Activated CD4-positive, alpha-beta T cell treated with anti-CD3 and anti-CD28 coated beads, Interleukin-2, amount 10 ng/mL, durations not matched to agents 24 days and 14 days (primary cell): ENCODE data around the gene CTNNBL1. TPM values are rescaled to one million over a fixed set of nuclear protein-coding genes. Genes with fewer than 3 reads are reported as not detected.
A peak's percentile ranks its signal among the peaks of the same experiment; 100 is the strongest.

Source experiments
- DNase-seq: peaks from one replicate; pipeline ENCODE4 v3.0.0; 2022
- H3K27ac Mint-ChIP-seq: one replicate; pipeline ENCODE4 v1.8.0; 2022; ENCODE audit warnings: mild to moderate bottlenecking, mixed read lengths
- H3K27me3 Mint-ChIP-seq: one replicate; pipeline ENCODE4 v1.8.0; 2022; ENCODE audit warnings: mixed read lengths
- H3K36me3 Mint-ChIP-seq: one replicate; pipeline ENCODE4 v1.8.0; 2022; ENCODE audit warnings: low read depth, mild to moderate bottlenecking, mixed read lengths
- H3K4me1 Mint-ChIP-seq: one replicate; pipeline ENCODE4 v1.8.0; 2021; ENCODE audit warnings: mixed read lengths
- H3K4me3 Mint-ChIP-seq: one replicate; pipeline ENCODE4 v1.8.0; 2022; ENCODE audit warnings: mild to moderate bottlenecking, moderate library complexity, mixed read lengths
- H3K9me3 Mint-ChIP-seq: one replicate; pipeline ENCODE4 v1.8.0; 2021; ENCODE audit warnings: mixed read lengths
- intact Hi-C: fragments of 100-400 bp; cut with micrococcal nuclease; formaldehyde crosslinking; loops from one replicate; pipeline ENCODE4 v1.15.1; 2023
- total RNA-seq: library from RNA; stranded (reverse); gene quantifications from 2 replicates; pipeline ENCODE4 v1.2.3, GENCODE V29; 2022

CTNNBL1 gene
- total RNA-seq, 1 donor from 2014 or later = 105 TPM

DNA sequence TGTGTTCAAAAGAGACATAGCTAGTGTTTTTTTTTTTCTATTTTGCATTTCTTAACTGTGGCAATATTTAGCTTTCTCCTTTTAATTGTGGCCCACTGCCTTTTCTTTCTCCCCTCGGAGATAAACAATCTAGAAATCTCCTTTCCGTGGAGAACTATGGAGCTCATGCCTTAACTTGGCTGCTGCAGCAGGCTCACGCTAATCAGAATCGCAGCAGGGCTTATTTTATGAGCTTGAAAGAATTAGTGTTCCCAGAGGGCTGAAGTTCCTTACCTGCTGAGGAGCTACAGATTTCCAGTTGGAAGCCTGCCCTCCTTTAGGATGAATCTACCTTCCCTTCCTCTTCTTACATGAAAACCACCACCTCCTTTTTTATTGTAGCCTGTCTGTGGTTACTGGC lies 35.6 kb downstream of the CTNNBL1 start:
- no peaks in the 10 kb centered on the region for H3K27me3 Mint-ChIP-seq
- intact Hi-C loops = no loop called here
- no peaks in the 10 kb centered on the region for H3K9me3 Mint-ChIP-seq
- H3K36me3 Mint-ChIP-seq = peaks cover 14% of the 10 kb centered on the region
- H3K4me3 Mint-ChIP-seq = no peak overlapping the region
- no peak overlapping the region for H3K27ac Mint-ChIP-seq
- peaks cover 17% of the 10 kb centered on the region for H3K4me1 Mint-ChIP-seq
- no peak for DNase-seq

DNA sequence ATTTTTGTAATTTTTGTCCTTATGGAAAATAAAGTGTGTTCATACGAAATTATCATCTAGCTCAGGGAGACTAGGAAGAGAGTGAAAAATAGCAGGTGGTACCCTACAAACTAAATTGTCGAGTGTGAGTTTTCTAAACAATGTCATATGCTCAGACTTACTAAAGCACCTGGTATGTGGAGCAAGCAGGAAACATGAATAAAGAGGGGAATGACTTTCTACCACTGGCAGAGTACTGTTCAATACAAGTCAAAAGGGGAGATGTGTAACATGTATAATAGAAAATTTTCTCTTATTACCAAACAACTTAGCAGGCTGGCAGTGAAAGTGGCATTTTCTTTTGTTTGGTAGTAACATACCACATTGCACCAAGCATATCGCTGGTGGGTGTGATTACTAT lies 36.1 kb downstream of the CTNNBL1 start:
- no peak overlapping the region for H3K4me3 Mint-ChIP-seq
- H3K4me1 Mint-ChIP-seq = peaks cover 20% of the 10 kb centered on the region
- H3K9me3 Mint-ChIP-seq = no peaks in the 10 kb centered on the region
- H3K36me3 Mint-ChIP-seq = peaks cover 16% of the 10 kb centered on the region
- no peak for DNase-seq
- H3K27ac Mint-ChIP-seq = no peak overlapping the region
- no peaks in the 10 kb centered on the region for H3K27me3 Mint-ChIP-seq
- intact Hi-C loops = no loop called here

DNA sequence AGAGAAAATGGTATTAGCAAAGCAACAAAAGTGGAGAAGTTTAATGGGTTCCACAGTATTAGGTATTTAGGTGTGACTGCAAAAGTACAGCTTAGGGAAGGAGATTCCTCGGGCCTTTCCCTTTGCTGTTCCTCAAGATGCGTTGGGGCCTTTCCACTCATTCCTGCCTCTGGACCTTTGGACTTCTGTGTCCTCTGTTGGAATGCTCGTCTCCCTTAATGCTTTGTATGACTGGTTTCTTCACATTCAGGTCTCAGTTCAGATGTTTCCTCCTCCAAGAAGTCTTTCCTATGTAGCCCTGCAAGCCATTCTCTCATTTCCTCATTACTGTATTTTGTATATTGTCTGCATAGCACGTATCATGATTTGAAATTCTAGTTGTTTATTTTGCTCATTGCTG lies 39.6 kb downstream of the CTNNBL1 start:
- peaks cover 36% of the 10 kb centered on the region for H3K36me3 Mint-ChIP-seq
- DNase-seq = no peak
- H3K27ac Mint-ChIP-seq = no peak overlapping the region
- no peaks in the 10 kb centered on the region for H3K27me3 Mint-ChIP-seq
- intact Hi-C loops = no loop called here
- no peaks in the 10 kb centered on the region for H3K9me3 Mint-ChIP-seq
- no peak overlapping the region for H3K4me3 Mint-ChIP-seq
- H3K4me1 Mint-ChIP-seq = peaks cover 24% of the 10 kb centered on the region

DNA sequence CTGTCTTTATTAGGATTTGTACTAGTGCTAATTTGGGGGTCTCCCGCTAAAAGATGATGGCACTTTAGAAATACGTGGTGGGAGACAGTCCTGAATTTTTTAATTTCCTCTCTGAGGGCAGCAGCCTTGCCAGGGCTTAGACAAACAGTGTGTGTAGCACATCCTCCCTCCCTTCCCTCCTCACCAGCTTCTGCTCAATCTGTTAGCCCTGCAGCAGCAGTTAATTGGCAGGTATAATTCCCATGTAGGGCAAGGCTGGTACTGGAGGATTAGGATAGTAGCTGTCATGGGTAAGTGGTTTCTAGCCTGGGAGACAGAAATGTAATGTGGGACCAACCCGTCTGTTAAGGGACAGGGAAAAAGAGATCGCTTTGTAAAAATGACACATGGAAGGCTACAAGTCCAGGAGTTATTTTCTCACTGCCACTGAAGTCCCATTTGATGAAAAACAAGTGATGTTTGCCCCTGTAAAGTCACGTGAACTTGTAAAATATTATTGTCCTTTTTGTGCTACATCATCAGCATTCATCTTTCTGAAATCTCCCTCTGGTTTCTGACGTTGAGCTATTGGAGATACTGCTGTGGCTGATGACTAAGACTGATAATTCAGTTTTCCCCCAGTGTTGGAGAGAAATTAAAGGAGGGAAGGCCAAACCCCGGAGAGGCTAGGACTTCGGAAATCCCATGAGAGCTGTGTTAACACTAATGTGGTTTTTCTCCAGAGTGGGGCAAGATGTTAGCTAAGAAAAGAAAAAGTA lies 40.6 kb downstream of the CTNNBL1 start:
- intact Hi-C loops = no loop called here
- Mint-ChIP-seq H3K27ac (peak overlapping the region; percentile 49), H3K4me1 (peaks cover 20% of the 10 kb centered on the region), H3K4me3 (peak overlapping the region; percentile 24), H3K36me3 (peaks cover 39% of the 10 kb centered on the region), H3K27me3 (no peaks in the 10 kb centered on the region), H3K9me3 (no peaks in the 10 kb centered on the region)
- no peak for DNase-seq

- Mint-ChIP-seq H3K4me3 (no peak overlapping the region), H3K36me3 (peaks cover 46% of the 10 kb centered on the region), H3K27ac (no peak overlapping the region), H3K27me3 (no peaks in the 10 kb centered on the region), H3K9me3 (no peaks in the 10 kb centered on the region), H3K4me1 (peaks cover 16% of the 10 kb centered on the region)
- no peak for DNase-seq
- intact Hi-C loops = no loop called here
Observed at GRCh38 chr20:37735541-37735940, 41.7 kb downstream of the CTNNBL1 start.

GRCh38 chr20:37736132-37736531 lies 42.3 kb downstream of the CTNNBL1 start:
- Mint-ChIP-seq H3K4me1 (peaks cover 16% of the 10 kb centered on the region), H3K4me3 (no peak overlapping the region), H3K9me3 (no peaks in the 10 kb centered on the region), H3K27ac (no peak overlapping the region), H3K27me3 (no peaks in the 10 kb centered on the region), H3K36me3 (peaks cover 46% of the 10 kb centered on the region)
- intact Hi-C loops = no loop called here
- DNase-seq = no peak

DNA sequence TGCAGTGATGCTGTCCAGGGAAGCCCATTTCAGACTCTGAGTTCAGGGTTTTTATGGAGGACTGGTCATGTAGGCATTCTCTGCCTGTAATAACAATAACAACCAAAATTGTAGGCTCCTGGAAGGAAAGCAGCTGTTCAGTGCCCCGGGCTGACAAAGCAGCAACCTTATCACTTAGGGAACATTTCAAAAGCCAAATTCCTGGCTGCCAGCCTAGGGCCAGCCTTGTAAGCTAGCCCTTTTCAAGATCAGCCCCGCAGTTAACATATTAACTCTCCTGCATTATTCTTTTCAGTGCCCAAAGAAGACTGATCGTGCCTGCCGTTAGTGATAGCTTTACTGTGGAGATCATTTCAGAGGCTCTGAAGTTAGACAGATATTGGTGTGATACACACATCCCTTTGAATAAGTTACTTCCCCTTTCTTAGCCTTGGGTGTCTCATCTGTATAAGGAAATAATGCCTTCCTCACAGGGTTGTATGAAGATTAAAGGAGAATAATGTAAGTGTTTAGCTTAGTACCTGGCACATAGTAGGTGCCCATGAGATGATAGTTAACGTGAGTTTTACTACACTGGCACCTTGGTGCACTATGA lies 44.1 kb downstream of the CTNNBL1 start:
- no peak overlapping the region for H3K4me3 Mint-ChIP-seq
- peaks cover 40% of the 10 kb centered on the region for H3K36me3 Mint-ChIP-seq
- no peak overlapping the region for H3K27ac Mint-ChIP-seq
- H3K27me3 Mint-ChIP-seq = no peaks in the 10 kb centered on the region
- intact Hi-C loops = no loop called here
- peaks cover 13% of the 10 kb centered on the region for H3K4me1 Mint-ChIP-seq
- no peak for DNase-seq
- H3K9me3 Mint-ChIP-seq = no peaks in the 10 kb centered on the region

- peaks cover 11% of the 10 kb centered on the region for H3K4me1 Mint-ChIP-seq
- peaks cover 33% of the 10 kb centered on the region for H3K36me3 Mint-ChIP-seq
- intact Hi-C loops = no loop called here
- no peak overlapping the region for H3K27ac Mint-ChIP-seq
- no peaks in the 10 kb centered on the region for H3K27me3 Mint-ChIP-seq
- no peak for DNase-seq
- no peaks in the 10 kb centered on the region for H3K9me3 Mint-ChIP-seq
- no peak overlapping the region for H3K4me3 Mint-ChIP-seq
Observed at GRCh38 chr20:37741055-37741454, 47.2 kb downstream of the CTNNBL1 start.

GRCh38 chr20:37741570-37741969 lies 47.7 kb downstream of the CTNNBL1 start:
- Mint-ChIP-seq H3K27ac (no peak overlapping the region), H3K4me3 (no peak overlapping the region), H3K9me3 (no peaks in the 10 kb centered on the region), H3K36me3 (peaks cover 36% of the 10 kb centered on the region), H3K4me1 (peaks cover 13% of the 10 kb centered on the region), H3K27me3 (no peaks in the 10 kb centered on the region)
- no peak for DNase-seq
- intact Hi-C loops = no loop called here

DNA sequence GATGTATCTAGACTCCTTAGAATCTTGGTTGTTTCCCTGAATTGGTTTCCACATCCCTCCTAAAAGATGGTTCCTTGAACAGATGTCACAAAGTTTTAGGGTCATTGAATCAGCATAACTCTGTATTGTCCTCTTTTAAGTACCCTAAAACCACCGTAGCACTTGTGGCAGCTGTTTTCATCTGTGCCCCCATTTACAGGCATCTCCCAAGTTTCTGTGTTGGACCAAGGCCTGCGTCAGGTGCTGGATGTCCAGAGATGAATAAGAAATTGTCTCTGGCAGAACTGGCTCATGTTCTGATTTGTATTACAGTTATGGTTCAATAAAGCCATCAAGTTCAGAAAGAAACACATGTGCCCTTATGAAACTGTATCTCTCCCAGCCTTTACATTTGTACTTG lies 48.3 kb downstream of the CTNNBL1 start:
- H3K9me3 Mint-ChIP-seq = no peaks in the 10 kb centered on the region
- no peaks in the 10 kb centered on the region for H3K27me3 Mint-ChIP-seq
- H3K4me1 Mint-ChIP-seq = peaks cover 13% of the 10 kb centered on the region
- no peak overlapping the region for H3K4me3 Mint-ChIP-seq
- no peak for DNase-seq
- H3K36me3 Mint-ChIP-seq = peaks cover 34% of the 10 kb centered on the region
- H3K27ac Mint-ChIP-seq = no peak overlapping the region
- intact Hi-C loops = no loop called here

DNA sequence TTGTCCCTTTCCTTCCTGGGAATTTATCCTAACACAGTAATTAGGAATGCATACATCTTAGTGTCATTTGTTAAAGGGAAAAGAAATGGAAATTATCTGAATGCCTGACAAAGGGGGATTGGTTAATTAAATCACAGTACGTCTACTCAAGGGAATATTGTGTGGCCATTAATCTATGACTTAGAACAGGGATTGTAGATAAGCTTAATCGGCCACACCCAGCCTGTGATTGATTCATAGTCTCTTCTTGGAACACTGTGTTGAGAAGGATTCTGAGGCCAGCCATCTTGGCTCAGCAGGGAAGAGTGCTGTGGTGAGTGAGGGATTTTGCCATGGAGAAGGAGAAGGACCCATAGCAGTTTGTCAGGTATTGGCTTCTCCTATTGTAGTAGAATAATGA lies 50.5 kb downstream of the CTNNBL1 start:
- intact Hi-C loops = no loop called here
- DNase-seq = no peak
- Mint-ChIP-seq H3K4me1 (peaks cover 13% of the 10 kb centered on the region), H3K36me3 (peaks cover 28% of the 10 kb centered on the region), H3K4me3 (no peak overlapping the region), H3K9me3 (no peaks in the 10 kb centered on the region), H3K27ac (no peak overlapping the region), H3K27me3 (no peaks in the 10 kb centered on the region)

DNA sequence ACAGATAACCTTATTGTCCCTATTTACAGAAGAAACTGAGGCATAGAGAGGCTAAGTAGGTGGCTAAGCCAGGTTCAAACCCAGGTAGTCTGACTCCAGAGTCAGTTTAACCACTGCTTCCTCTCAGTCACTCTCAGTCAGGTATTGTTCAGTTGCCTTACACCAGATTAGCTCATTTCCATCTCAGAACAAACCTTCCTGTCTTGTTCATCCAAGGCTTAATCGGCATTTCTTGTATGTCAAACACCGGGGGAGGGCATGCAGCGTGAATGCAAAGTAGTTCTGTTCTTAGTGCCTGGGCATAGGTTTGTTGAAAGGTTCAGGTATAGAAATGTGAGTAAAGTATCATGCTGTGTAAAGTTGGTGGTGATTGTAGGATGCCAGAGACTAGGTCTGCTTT lies 51.7 kb downstream of the CTNNBL1 start:
- Mint-ChIP-seq H3K27ac (no peak overlapping the region), H3K36me3 (peaks cover 22% of the 10 kb centered on the region)
- intact Hi-C loops = no loop called here

GRCh38 chr20:37748015-37748414 lies 54.2 kb downstream of the CTNNBL1 start:
- H3K4me3 Mint-ChIP-seq = no peak overlapping the region
- H3K9me3 Mint-ChIP-seq = no peaks in the 10 kb centered on the region
- intact Hi-C loops = no loop called here
- H3K27ac Mint-ChIP-seq = no peak overlapping the region
- H3K4me1 Mint-ChIP-seq = peaks cover 13% of the 10 kb centered on the region
- DNase-seq = no peak
- H3K36me3 Mint-ChIP-seq = peaks cover 27% of the 10 kb centered on the region
- H3K27me3 Mint-ChIP-seq = no peaks in the 10 kb centered on the region

More for the DNA sequence above, 51.7 kb downstream of the CTNNBL1 start:
- no peak for DNase-seq
- peaks cover 13% of the 10 kb centered on the region for H3K4me1 Mint-ChIP-seq
- no peaks in the 10 kb centered on the region for H3K27me3 Mint-ChIP-seq
- no peaks in the 10 kb centered on the region for H3K9me3 Mint-ChIP-seq
- H3K4me3 Mint-ChIP-seq = no peak overlapping the region

DNA sequence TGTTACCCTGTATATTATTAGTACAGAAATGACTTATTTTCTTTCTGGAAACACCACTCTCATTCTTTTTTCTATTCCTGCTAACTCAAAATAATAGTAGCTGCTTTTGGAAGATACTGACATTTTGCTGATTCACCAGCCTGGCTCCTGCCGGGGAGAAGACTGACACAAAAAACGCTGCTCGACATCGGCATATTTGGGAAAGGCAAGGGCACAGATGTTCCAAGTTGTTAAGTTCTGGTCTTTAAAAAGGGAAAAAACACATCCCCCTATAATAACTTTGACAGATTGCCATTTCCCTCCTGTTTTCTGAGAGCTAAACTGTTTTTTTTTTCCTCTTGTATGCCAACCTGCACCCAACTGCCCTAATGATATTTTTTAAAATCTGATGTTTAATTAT lies 55.4 kb downstream of the CTNNBL1 start:
- no peaks in the 10 kb centered on the region for H3K27me3 Mint-ChIP-seq
- intact Hi-C loops = no loop called here
- no peak for DNase-seq
- peaks cover 27% of the 10 kb centered on the region for H3K36me3 Mint-ChIP-seq
- H3K4me3 Mint-ChIP-seq = no peak overlapping the region
- H3K9me3 Mint-ChIP-seq = no peaks in the 10 kb centered on the region
- peaks cover 13% of the 10 kb centered on the region for H3K4me1 Mint-ChIP-seq
- H3K27ac Mint-ChIP-seq = no peak overlapping the region
